ENCODE measurements around the gene NUDT13.
"Not testable (repeated sequence)": the region's sequence is repeated elsewhere in the genome, so short reads cannot be mapped to it uniquely, and the experiment has no call there.

The NUDT13 gene

DNA sequence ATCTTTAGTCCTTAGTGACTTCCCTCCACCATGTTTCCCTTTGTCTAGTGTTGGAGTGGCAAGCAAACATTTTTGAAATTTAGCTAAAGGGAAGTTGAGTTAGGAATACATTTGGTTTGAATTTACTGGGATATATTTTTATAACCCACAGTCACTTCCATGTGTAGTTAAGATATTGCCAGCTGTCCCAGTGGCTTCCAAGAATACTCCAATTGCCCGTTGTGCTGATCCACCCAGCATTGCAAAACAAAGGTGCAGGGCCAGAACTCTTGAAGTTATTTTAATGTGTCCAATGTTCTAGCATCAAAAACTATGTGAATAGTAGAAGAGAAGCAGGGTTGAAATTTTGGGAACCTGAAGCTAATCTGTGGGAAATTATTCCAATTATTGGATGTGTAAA lies 11.1 kb upstream of the NUDT13 start:
- no peak for DNase-seq (ENCODE audit: low spot score)

GRCh38 chr10:73106301-73106700 lies 4.0 kb upstream of the NUDT13 start:
- DNase-seq (ENCODE audit: low spot score), result no peak

- DNase-seq (ENCODE audit: low spot score), result not testable (repeated sequence)
Observed at GRCh38 chr10:73109248-73109652, 1.0 kb upstream of the NUDT13 start.

- not testable (repeated sequence) for DNase-seq (ENCODE audit: low spot score)
Observed at GRCh38 chr10:73112032-73112431, 1.8 kb downstream of the NUDT13 start.

DNA sequence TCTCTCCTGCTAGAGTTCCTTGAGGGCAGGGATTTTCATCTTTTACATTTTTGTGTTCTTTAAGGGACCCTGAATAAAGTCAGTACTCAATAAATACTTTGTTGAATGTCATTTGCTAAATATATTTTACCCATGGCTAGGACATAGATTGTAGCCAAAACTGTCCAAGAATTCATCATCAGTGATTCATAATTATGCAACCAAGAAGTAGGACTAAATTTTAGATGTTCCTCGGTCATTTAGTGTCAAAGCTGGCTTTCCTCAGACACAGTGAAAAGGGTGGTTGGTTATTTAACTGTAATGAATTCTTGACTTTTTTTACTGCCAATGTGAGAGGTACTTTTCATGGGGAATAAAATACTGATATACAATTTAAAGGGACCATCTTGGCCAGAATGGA lies 3.3 kb downstream of the NUDT13 start:
- DNase-seq (ENCODE audit: low spot score), result no peak

- no peak for DNase-seq (ENCODE audit: low spot score)
Observed at GRCh38 chr10:73116017-73116416, 5.8 kb downstream of the NUDT13 start.

GRCh38 chr10:73117976-73118743 lies 7.9 kb downstream of the NUDT13 start:
- no peak for DNase-seq (ENCODE audit: low spot score)

GRCh38 chr10:73119457-73119856 lies 9.2 kb downstream of the NUDT13 start:
- no peak for DNase-seq (ENCODE audit: low spot score)

DNA sequence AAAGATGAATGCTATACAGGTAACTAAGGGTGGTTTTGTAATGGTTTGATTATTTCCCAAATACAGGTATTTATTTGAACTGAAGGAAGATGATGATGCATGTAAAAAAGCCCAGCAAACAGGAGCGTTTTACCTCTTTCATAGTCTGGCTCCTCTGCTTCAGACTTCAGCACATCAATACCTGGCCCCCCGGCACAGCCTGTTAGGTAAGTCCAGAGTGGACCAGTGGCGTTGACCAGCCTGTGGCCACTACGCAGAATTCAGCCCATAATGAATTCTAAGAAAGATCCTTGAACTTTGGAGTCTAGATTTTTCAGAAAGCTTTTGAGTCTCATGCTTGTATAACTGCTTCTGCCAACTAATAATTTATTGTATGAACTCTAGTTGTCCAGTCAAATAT lies 9.7 kb downstream of the NUDT13 start:
- DNase-seq (ENCODE audit: low spot score), result no peak

GRCh38 chr10:73126343-73126742 lies 16.1 kb downstream of the NUDT13 start:
- no peak for DNase-seq (ENCODE audit: low spot score)

GRCh38 chr10:73131301-73131700 lies 21.0 kb downstream of the NUDT13 start:
- no peak for DNase-seq (ENCODE audit: low spot score)

DNA sequence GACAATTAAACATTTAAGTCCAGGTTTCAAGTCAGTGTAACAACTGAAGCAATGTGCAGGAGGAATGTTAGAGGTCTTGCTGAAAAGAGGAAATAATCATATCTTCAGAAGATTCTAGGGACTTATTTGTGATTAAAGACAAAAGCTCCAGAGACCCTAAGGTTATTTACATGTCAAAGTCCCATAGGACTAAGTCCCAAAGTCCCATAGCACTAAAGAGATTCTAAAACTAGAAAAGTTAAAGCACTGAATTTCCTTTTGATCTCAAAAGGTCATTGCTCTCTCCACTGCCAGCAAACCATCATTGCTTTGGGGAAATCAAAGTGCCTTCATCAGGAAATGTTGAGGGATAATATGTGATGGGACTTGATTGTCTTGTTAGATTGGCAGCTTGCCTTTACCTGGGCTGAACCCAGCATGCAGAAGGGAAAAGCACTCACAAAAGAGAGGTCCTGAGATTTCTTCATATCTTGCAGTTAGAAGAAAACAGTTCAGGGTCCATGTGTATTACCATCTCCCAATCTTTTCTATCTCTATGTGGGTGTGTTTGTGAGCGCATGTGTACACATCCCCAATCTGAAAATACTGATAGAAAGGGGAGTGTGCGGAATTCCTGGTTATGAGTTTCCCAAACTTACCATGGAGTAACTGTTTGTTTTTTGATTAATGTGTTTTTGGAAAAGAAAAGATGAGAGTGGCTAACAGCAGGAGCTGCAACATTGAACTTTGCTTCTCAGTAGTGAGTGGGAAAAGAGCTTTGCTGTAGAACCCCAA lies 21.8 kb downstream of the NUDT13 start:
- DNase-seq (ENCODE audit: low spot score), result no peak

- no peak for DNase-seq (ENCODE audit: low spot score)
Observed at GRCh38 chr10:73134727-73135126, 24.5 kb downstream of the NUDT13 start.

- no peak for DNase-seq (ENCODE audit: low spot score)
Observed at GRCh38 chr10:73136627-73137026, 26.4 kb downstream of the NUDT13 start.

DNA sequence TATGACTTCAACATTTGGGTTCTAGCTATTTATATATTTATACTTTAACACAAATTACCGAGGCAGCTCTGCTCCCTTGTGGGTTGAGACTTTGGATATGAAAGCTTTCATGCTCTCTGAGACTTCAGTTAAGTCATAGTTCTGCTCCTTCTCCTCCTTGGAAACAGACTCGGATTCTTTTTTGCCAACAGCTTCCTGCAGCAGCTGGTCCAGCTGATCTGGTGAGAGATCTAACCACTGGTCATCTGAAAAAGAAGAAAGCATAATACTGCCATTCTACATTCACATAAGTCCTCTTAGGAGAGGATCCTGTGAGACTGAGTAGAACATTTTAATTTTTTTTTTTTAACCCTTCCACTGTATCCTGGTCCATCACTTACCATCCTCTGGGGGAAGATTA lies 29.0 kb downstream of the NUDT13 start:
- no peak for DNase-seq (ENCODE audit: low spot score)

GRCh38 chr10:73141603-73142002 lies 31.3 kb downstream of the NUDT13 start:
- no peak for DNase-seq (ENCODE audit: low spot score)

DNA sequence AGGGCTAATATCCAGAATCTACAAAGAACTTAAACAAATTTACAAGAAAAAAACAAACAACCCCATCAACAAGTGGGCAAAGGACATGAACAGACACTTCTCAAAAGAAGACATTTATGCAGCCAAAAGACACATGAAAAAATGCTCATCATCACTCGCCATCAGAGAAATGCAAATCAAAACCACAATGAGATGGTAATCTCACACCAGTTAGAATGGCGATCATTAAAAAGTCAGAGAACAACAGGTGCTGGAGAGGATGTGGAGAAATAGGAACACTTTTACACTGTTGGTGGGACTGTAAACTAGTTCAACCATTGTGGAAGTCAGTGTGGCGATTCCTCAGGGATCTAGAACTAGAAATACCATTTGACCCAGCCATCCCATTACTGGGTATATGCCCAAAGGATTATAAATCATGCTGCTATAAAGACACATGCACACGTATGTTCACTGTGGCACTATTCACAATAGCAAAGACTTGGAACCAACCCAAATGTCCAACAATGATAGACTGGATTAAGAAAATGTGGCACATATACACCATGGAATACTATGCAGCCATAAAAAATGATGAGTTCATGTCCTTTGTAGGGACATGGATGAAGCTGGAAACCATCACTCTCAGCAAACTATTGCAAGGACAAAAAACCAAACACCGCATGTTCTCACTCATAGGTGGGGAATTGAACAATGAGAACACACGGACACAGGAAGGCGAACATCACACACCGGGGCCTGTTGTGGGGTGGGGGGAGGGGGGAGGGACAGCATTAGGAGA lies 40.6 kb downstream of the NUDT13 start:
- not testable (repeated sequence) for DNase-seq (ENCODE audit: low spot score)

- no peak for DNase-seq (ENCODE audit: low spot score)
Observed at GRCh38 chr10:73152009-73152408, 41.8 kb downstream of the NUDT13 start.

- DNase-seq (ENCODE audit: low spot score), result no peak
Observed at GRCh38 chr10:73156054-73156453, 45.8 kb downstream of the NUDT13 start.

- DNase-seq (ENCODE audit: low spot score), result peak; percentile 38
Observed at GRCh38 chr10:73159038-73159648, 48.9 kb downstream of the NUDT13 start.

GRCh38 chr10:73161079-73161478 lies 50.8 kb downstream of the NUDT13 start:
- no peak for DNase-seq (ENCODE audit: low spot score)

DNA sequence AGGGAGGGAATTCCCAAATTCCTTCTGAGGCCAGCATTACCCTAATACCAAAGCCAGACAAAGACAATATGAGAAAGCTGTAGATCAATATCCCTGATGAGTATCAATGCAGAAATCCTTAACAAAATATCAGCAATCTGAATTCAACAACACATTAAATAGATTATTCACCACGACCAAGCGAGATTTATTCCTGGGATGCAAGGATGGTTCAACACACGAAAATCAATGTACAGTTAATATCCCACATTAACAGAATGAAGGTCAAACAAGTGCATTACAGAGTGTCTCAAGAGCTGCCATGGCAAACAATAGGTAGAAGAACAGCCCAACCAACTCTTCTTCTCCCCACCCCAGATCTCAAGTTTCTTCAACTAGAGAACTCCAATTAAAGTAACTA lies 51.4 kb downstream of the NUDT13 start:
- no peak for DNase-seq (ENCODE audit: low spot score)
